Measurements from ENCODE around the gene ZAP70.

The ZAP70 gene

DNA sequence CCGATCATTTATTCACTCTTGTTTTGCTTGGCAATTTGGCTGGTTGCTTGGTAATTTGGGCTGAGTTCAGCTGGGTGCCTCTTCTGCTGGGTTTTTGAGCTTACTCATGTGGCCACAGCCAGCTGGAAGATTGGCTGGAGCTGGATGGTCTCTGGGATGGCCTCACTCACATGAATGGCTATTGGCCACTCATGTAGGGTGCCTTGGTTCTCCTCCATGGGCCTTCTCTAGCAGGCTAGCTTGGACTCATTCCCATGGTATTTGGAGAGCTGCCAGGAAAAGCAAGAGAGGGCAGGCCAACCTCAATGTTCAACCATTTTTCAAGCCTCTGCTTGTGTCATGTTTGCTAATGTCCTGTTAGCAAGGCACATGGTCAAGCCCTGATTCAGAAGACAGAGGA lies 16.9 kb downstream of the ZAP70 start:
- no peak for TF ChIP-seq CTCF (conservative IDR thresholded peaks at IDR 0.05; ENCODE audit: low read depth, low read length)
- no peak overlapping the region for H3K4me3 ChIP-seq (ENCODE audit: low read depth, low read length)
- peak; percentile 58 for DNase-seq (ENCODE audit: low read depth)

GRCh38 chr2:97731274-97732020 lies 18.1 kb downstream of the ZAP70 start:
- no peak overlapping the region for H3K4me3 ChIP-seq (ENCODE audit: low read depth, low read length)
- no peak for TF ChIP-seq CTCF (conservative IDR thresholded peaks at IDR 0.05; ENCODE audit: low read depth, low read length)
- no peak for DNase-seq (ENCODE audit: low read depth)

DNA sequence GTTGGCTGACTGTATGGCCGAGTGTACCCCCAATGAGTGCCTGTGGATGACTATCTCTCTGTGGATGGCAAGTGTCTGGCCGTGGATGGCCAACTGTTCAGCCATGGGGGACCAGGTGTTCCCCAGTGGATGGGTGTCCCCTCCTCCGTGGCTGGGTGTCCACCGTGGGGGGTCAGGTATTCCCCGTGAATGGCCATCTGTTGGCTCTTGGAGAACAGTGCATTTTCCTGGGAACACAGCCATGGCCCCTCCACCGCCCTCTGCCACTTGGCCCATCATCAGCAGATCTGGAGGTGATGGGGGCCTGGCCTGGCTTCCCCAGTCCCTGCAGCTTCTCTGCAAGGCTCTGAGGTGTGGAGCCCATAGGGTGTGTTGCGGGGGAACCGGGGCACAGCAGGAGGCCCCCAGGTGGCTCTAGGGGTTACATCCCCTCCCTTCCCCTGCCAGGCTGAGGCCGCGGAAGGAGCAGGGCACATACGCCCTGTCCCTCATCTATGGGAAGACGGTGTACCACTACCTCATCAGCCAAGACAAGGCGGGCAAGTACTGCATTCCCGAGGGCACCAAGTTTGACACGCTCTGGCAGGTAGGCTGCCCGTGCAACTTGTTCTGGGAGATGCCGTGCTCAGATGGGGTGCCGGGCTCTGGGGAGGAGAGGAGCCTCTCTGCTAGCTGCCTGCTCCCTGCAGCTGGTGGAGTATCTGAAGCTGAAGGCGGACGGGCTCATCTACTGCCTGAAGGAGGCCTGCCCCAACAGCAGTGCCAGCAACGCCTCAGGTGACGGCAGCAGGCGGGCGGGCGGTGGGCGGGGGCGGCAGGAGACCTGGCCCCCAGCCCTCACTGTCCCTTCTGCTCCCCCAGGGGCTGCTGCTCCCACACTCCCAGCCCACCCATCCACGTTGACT lies 19.3 kb downstream of the ZAP70 start:
- H3K4me3 ChIP-seq (ENCODE audit: low read depth, low read length): no peak overlapping the region
- no peak for TF ChIP-seq CTCF (conservative IDR thresholded peaks at IDR 0.05; ENCODE audit: low read depth, low read length)
- no peak for DNase-seq (ENCODE audit: low read depth)

GRCh38 chr2:97733341-97734035 lies 20.1 kb downstream of the ZAP70 start:
- no peak overlapping the region for H3K4me3 ChIP-seq (ENCODE audit: low read depth, low read length)
- no peak for DNase-seq (ENCODE audit: low read depth)
- no peak for TF ChIP-seq CTCF (conservative IDR thresholded peaks at IDR 0.05; ENCODE audit: low read depth, low read length)

GRCh38 chr2:97734061-97735051 lies 21.0 kb downstream of the ZAP70 start:
- DNase-seq (ENCODE audit: low read depth): no peak
- H3K4me3 ChIP-seq (ENCODE audit: low read depth, low read length): no peak overlapping the region
- no peak for TF ChIP-seq CTCF (conservative IDR thresholded peaks at IDR 0.05; ENCODE audit: low read depth, low read length)

DNA sequence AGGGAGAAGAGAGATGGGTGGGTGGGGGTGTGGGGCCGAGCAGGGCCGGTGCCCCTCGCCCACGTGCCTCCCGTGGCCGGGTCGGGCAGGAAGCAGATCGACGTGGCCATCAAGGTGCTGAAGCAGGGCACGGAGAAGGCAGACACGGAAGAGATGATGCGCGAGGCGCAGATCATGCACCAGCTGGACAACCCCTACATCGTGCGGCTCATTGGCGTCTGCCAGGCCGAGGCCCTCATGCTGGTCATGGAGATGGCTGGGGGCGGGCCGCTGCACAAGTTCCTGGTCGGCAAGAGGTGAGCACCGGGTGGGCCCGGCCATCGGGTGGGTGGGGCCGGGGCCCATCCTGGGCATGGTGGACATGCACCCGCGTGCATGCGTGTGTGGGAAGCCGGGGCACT lies 21.8 kb downstream of the ZAP70 start:
- no peak for TF ChIP-seq CTCF (conservative IDR thresholded peaks at IDR 0.05; ENCODE audit: low read depth, low read length)
- DNase-seq (ENCODE audit: low read depth): no peak

More for the DNA sequence above, 21.8 kb downstream of the ZAP70 start:
- H3K4me3 ChIP-seq (ENCODE audit: low read depth, low read length): no peak overlapping the region

Data from choroid plexus epithelial cell (primary cell).